NB4 (cell line): ENCODE data around the gene HPN.

Experiments used
- POLR2A ChIP-seq: IDR thresholded peaks from 2 replicates; pipeline ENCODE4 v1.6.1; 2011; ENCODE audit warnings: mild to moderate bottlenecking; ENCODE audit not compliant: insufficient read length; ENCODE audit errors: extremely low read depth
- TF ChIP-seq, protein P1 (sequence below): IDR thresholded peaks from one replicate; pipeline ENCODE4 v1.5.1; 2012; ENCODE audit warnings: low read depth, low read length
- TF ChIP-seq, protein P2 (sequence below): IDR thresholded peaks from 2 replicates; pipeline ENCODE4 v1.6.1; 2011; ENCODE audit warnings: low read depth, low read length

DNA sequence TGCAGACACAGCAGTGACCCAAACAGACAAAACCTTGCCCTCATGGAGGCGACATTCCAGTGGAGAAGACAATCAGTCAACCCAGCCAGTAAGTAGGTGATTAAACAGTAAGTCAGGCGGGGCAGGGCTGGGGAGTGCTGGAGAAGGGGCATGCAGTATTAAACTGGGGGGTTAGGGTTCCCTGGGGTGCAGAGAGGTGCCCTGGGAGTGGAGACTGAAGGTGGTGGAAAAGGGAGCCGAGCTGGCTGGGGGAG lies 42.9 kb downstream of the HPN start:
- TF ChIP-seq, protein P1, sequence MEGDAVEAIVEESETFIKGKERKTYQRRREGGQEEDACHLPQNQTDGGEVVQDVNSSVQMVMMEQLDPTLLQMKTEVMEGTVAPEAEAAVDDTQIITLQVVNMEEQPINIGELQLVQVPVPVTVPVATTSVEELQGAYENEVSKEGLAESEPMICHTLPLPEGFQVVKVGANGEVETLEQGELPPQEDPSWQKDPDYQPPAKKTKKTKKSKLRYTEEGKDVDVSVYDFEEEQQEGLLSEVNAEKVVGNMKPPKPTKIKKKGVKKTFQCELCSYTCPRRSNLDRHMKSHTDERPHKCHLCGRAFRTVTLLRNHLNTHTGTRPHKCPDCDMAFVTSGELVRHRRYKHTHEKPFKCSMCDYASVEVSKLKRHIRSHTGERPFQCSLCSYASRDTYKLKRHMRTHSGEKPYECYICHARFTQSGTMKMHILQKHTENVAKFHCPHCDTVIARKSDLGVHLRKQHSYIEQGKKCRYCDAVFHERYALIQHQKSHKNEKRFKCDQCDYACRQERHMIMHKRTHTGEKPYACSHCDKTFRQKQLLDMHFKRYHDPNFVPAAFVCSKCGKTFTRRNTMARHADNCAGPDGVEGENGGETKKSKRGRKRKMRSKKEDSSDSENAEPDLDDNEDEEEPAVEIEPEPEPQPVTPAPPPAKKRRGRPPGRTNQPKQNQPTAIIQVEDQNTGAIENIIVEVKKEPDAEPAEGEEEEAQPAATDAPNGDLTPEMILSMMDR = no peak
- no peak for TF ChIP-seq POLR2A
- TF ChIP-seq, protein P2, sequence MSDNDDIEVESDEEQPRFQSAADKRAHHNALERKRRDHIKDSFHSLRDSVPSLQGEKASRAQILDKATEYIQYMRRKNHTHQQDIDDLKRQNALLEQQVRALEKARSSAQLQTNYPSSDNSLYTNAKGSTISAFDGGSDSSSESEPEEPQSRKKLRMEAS = no peak
